AML-193 (cell line): ENCODE results near the gene TASP1.
A peak's percentile ranks its signal among the peaks of the same experiment; 100 is the strongest.

Experiments used
- DNase-seq, 2 experiments: peaks; one replicate each; lab custom pipeline; 2025; lab: John Stamatoyannopoulos, UW

The TASP1 gene

GRCh38 chr20:13436530-13436929, 202.2 kb downstream of the TASP1 start:
- DNase-seq, result no peak

GRCh38 chr20:13432126-13432525, 206.6 kb downstream of the TASP1 start:
- no peak for DNase-seq

GRCh38 chr20:13430346-13431002, 208.3 kb downstream of the TASP1 start:
- no peak for DNase-seq

- no peak for DNase-seq
Observed at GRCh38 chr20:13428684-13429083, 210.0 kb downstream of the TASP1 start.

GRCh38 chr20:13426870-13427269, 211.9 kb downstream of the TASP1 start:
- DNase-seq, result no peak

- no peak for DNase-seq
Observed at GRCh38 chr20:13425381-13426135, 213.2 kb downstream of the TASP1 start.

GRCh38 chr20:13424174-13424833, 214.4 kb downstream of the TASP1 start:
- no peak for DNase-seq

- no peak for DNase-seq
Observed at GRCh38 chr20:13423472-13424173, 215.1 kb downstream of the TASP1 start.

GRCh38 chr20:13422637-13423036, 216.1 kb downstream of the TASP1 start:
- no peak for DNase-seq

GRCh38 chr20:13420625-13421024, 218.1 kb downstream of the TASP1 start:
- DNase-seq, result no peak

GRCh38 chr20:13419477-13419876, 219.3 kb downstream of the TASP1 start:
- DNase-seq, result no peak

- DNase-seq, result peak in 1 of 2 experiments; percentile 7
Observed at GRCh38 chr20:13418263-13419229, 220.2 kb downstream of the TASP1 start.

- no peak for DNase-seq
Observed at GRCh38 chr20:13416531-13416930, 222.2 kb downstream of the TASP1 start.

- no peak for DNase-seq
Observed at GRCh38 chr20:13412806-13413445, 225.8 kb downstream of the TASP1 start.

- DNase-seq, result no peak
Observed at GRCh38 chr20:13404293-13404692, 234.4 kb downstream of the TASP1 start.

- DNase-seq, result no peak
Observed at GRCh38 chr20:13403453-13403852, 235.3 kb downstream of the TASP1 start.

- no peak for DNase-seq
Observed at GRCh38 chr20:13402986-13403385, 235.7 kb downstream of the TASP1 start.

GRCh38 chr20:13402171-13402760, 236.5 kb downstream of the TASP1 start:
- DNase-seq, result no peak

- DNase-seq, result no peak
Observed at GRCh38 chr20:13401596-13401995, 237.1 kb downstream of the TASP1 start.

- DNase-seq, result no peak
Observed at GRCh38 chr20:13400453-13400852, 238.3 kb downstream of the TASP1 start.
